ENCODE results near the gene GNAI3. TPM values are rescaled to one million over a fixed set of nuclear protein-coding genes. Genes with fewer than 3 reads are reported as not detected.

Gene GNAI3
- total RNA-seq (2014; rRNA removed; shearing (Covaris generic)) (3.8 and 4.1 TPM in 2 replicates), total RNA-seq (2022) (5.4 and 6.1 TPM in 2 replicates), Bru-seq, nascent RNA (percentile 76 among the genes with signal in this experiment), BruChase-seq, experiment 1, labeled RNA remaining after a 6-hour chase (percentile 80 among the genes with signal in this experiment), BruChase-seq, experiment 2, labeled RNA remaining after a 2-hour chase (percentile 78 among the genes with signal in this experiment)
- long read RNA-seq, full-length matches to known transcripts, result 207 of 215 reads
- long read RNA-seq, partial matches to known transcripts, result 4 of 215 reads
- long read RNA-seq, other reads (novel, unspliced or antisense), result 4 of 215 reads

- peak within 1 kb of the TSS; percentile 85 for H3K4me3 ChIP-seq (ENCODE audit: low read depth, low read length, poor library complexity, severe bottlenecking)
- ChIA-PET POLR2A (interaction anchor here (0.8 to 2.7 kb wide), 16 partner anchors 10 to 486 kb away, joined by 3 to 14 read pairs (median 3); partner anchors contain the start of genes AHCYL1, AMPD2, ATXN7L2 and GNAT2), CTCF (ENCODE audit: unreplicated experiment) (interaction anchor here (0.6 to 2.0 kb wide), 6 partner anchors 16 to 436 kb away, joined by 3 to 8 read pairs (median 3); partner anchors contain the start of gene AHCYL1)
- H3K27ac ChIP-seq (ENCODE audit: low read depth, low read length, poor library complexity, severe bottlenecking), result peak within 1 kb of the TSS; percentile 79
- no TSS peak for BruUV-seq (replicated peaks)
- no peaks in the 10 kb centered on the region for H3K9me3 ChIP-seq (ENCODE audit: low read length)
- H2AFZ ChIP-seq (ENCODE audit: low read length), result peak within 1 kb of the TSS; percentile 89
- intact Hi-C loops (cut with micrococcal nuclease; ENCODE audit: unreplicated experiment), result no loop called here
- peaks cover 14% of the 10 kb centered on the region for H3K36me3 ChIP-seq (ENCODE audit: insufficient read depth, low read length)
- peaks cover 61% of the 10 kb centered on the region for H3K79me2 ChIP-seq (ENCODE audit: insufficient read depth, low read depth, low read length)
- peak within 1 kb of the TSS; percentile 95 for H3K4me2 ChIP-seq (ENCODE audit: low read length)
- H3K9me2 ChIP-seq (ENCODE audit: insufficient read depth, low read length), result no peaks in the 10 kb centered on the region
- peaks cover 25% of the 10 kb centered on the region for H3K4me1 ChIP-seq (ENCODE audit: insufficient read depth, low read length, poor library complexity, severe bottlenecking)
- peaks cover 15% of the 10 kb centered on the region for H4K20me1 ChIP-seq (ENCODE audit: insufficient read depth, low read length)
- peak; percentile 97 for DNase-seq (ENCODE audit: low spot score)
- TF ChIP-seq CTCF (conservative IDR thresholded peaks at IDR 0.05; ENCODE audit: low read length) (no peak; the same call in 1 of the 2 replicates), EZH2phosphoT487 (IDR thresholded peaks at IDR 0.05; ENCODE audit: borderline replicate concordance, low read depth, low read length) (no peak)
These were observed at the start of gene GNAI3 for GRCh38 chr1:109548321-109549267. Gene GNAI3, plus strand, starts transcription at chr1:109548615. Its CDS starts 106 bp downstream, at chr1:109548721.

- ChIA-PET POLR2A (interaction anchor here (0.7 kb wide), 1 partner anchor 55 kb away, joined by 3 read pairs; no protein-coding TSS in a partner anchor), CTCF (ENCODE audit: unreplicated experiment) (no interaction called here)
- no peaks in the 10 kb centered on the region for H4K20me1 ChIP-seq (ENCODE audit: insufficient read depth, low read length)
- no peak for DNase-seq (ENCODE audit: low spot score)
- no peak overlapping the region for H2AFZ ChIP-seq (ENCODE audit: low read length)
- no peak overlapping the region for H3K4me2 ChIP-seq (ENCODE audit: low read length)
- TF ChIP-seq CTCF (conservative IDR thresholded peaks at IDR 0.05; ENCODE audit: low read length) (no peak), EZH2phosphoT487 (IDR thresholded peaks at IDR 0.05; ENCODE audit: borderline replicate concordance, low read depth, low read length) (no peak)
- H3K9me2 ChIP-seq (ENCODE audit: insufficient read depth, low read length), result no peaks in the 10 kb centered on the region
- peaks cover 8% of the 10 kb centered on the region for H3K4me1 ChIP-seq (ENCODE audit: insufficient read depth, low read length, poor library complexity, severe bottlenecking)
- no peaks in the 10 kb centered on the region for H3K9me3 ChIP-seq (ENCODE audit: low read length)
- no peak overlapping the region for H3K27ac ChIP-seq (ENCODE audit: low read depth, low read length, poor library complexity, severe bottlenecking)
- peaks cover 41% of the 10 kb centered on the region; the same call in 1 of the 2 replicates for H3K36me3 ChIP-seq (ENCODE audit: insufficient read depth, low read length)
- no TSS peak for BruUV-seq (replicated peaks)
- peaks cover 7% of the 10 kb centered on the region; the same call in 1 of the 2 replicates for H3K79me2 ChIP-seq (ENCODE audit: insufficient read depth, low read depth, low read length)
- intact Hi-C loops (cut with micrococcal nuclease; ENCODE audit: unreplicated experiment), result no loop called here
- no peak overlapping the region for H3K4me3 ChIP-seq (ENCODE audit: low read depth, low read length, poor library complexity, severe bottlenecking)
These were observed 49.3 kb upstream of the GNAI3 start for GRCh38 chr1:109499081-109499480.

Data from OCI-LY7 (cell line).